ENCODE measurements around the gene THSD4. TPM values are rescaled to one million over a fixed set of nuclear protein-coding genes. Genes with fewer than 3 reads are reported as not detected.

THSD4 gene
- polyA plus RNA-seq, 1 donor (not counting 4 experiments of a cell fraction or from before 2014, with no cell fraction given): 24.5 TPM

DNA sequence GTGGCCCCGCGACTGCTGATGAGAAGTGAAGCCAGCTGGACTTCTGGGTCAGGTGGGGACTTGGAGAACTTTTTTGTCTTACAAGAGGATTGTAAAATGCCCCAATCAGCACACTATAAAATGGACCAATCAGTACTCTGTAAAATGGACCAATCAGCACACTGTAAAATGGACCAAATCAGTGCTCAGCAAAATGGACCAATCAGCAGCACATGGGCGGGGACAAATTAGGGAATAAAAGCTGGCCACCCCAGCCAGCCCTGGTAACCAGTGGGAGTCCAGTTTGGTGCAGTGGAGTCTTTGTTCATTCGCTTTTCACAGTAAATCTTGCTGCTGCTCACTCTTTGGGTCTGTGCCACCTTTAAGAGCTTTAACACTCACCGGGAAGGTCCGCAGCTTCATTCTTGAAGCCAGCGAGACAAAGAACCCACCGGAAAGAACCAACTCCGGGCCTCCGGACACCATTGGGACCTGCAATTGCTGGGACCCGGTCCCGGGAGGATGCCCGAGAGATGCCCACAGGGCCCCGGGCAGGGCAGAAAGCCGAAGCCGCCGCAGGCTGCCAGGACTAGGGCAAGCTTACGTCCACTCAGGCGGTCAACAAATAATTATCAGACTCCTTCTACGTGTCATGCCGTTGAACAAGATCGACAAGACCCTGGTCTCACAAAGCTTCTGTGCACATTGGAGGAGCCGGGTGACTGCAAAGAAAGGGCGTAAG is 686.8 kb downstream of the THSD4 start:
- Histone ChIP-seq H3K9me1 (ENCODE audit: control insufficient read depth, extremely low read depth, insufficient read depth, low read length) (no peaks in the 10 kb centered on the region), H2AFZ (ENCODE audit: control insufficient read depth, low read length) (no peak overlapping the region), H3K27ac (ENCODE audit: control insufficient read depth, insufficient read depth, low read length) (no peak overlapping the region), H3K4me3 (ENCODE audit: control insufficient read depth in 2 of 3, extremely low read depth in 1 of 3, insufficient read depth in 2 of 3, low read depth in 1 of 3, low read length in 3 of 3) (no peak overlapping the region), H3K9ac (ENCODE audit: control insufficient read depth, extremely low read depth, insufficient read depth, low read length) (no peak overlapping the region), H4K20me1 (ENCODE audit: control insufficient read depth, extremely low read depth, insufficient read depth, low read length) (no peaks in the 10 kb centered on the region), H3K27me3 (ENCODE audit: control insufficient read depth, extremely low read depth, insufficient read depth, low read length) (no peaks in the 10 kb centered on the region), H3K9me3 (ENCODE audit: control insufficient read depth, low read depth, low read length) (no peaks in the 10 kb centered on the region), H3K4me1 (ENCODE audit: control insufficient read depth, extremely low read depth, insufficient read depth, low read length) (peaks cover 7% of the 10 kb centered on the region), H3K79me2 (ENCODE audit: control insufficient read depth, insufficient read depth, low read length) (no peaks in the 10 kb centered on the region), H3K36me3 (ENCODE audit: control insufficient read depth in 2 of 2, extremely low read depth in 1 of 2, insufficient read depth in 2 of 2, low read length in 2 of 2) (no peaks in the 10 kb centered on the region), H3K4me2 (ENCODE audit: control insufficient read depth, extremely low read depth, insufficient read depth, low read depth, low read length) (no peak overlapping the region)
- FAIRE-seq (no peak), DNase-seq (ENCODE audit: low read depth, low spot score) (no peak)
- dilution Hi-C loops (cut with MboI; ENCODE audit: extremely low pct_ligation_motif_present, low sequenced_read_pairs): no loop called here
- no peak for TF ChIP-seq CTCF (optimal IDR thresholded peaks at IDR 0.05 in 1 of 3, IDR thresholded peaks at IDR 0.05 in 1 of 3, conservative IDR thresholded peaks at IDR 0.05 in 1 of 3; ENCODE audit: extremely low read depth in 1 of 3, insufficient read depth in 2 of 3, low read length in 3 of 3)
- no peak for TF ChIP-seq EZH2 (IDR thresholded peaks at IDR 0.05; ENCODE audit: low read length)

DNA sequence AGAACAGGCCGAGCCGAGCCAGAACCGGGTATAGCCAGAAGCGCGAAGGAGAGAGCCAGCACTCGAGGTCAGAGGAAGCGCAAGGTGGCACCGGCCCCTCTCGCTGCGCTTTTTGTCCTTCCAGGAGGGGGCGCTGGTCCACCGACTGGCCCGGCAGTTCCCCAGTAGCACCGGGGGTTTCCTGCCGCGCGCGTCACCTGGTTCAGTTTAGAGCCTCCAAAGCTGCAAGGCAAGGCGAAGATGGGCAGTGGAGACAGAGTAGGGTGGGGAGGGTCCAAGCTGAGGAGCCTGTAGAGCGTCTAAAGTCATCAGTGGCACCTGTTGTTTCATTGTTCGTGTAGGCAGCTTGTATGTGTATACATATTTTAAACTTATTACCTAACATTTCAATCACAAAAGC is 687.5 kb downstream of the THSD4 start:
- Histone ChIP-seq H3K27me3 (ENCODE audit: control insufficient read depth, extremely low read depth, insufficient read depth, low read length) (no peaks in the 10 kb centered on the region), H2AFZ (ENCODE audit: control insufficient read depth, low read length) (no peak overlapping the region), H4K20me1 (ENCODE audit: control insufficient read depth, extremely low read depth, insufficient read depth, low read length) (no peaks in the 10 kb centered on the region), H3K4me1 (ENCODE audit: control insufficient read depth, extremely low read depth, insufficient read depth, low read length) (peaks cover 10% of the 10 kb centered on the region), H3K9me3 (ENCODE audit: control insufficient read depth, low read depth, low read length) (no peaks in the 10 kb centered on the region), H3K27ac (ENCODE audit: control insufficient read depth, insufficient read depth, low read length) (no peak overlapping the region), H3K36me3 (ENCODE audit: control insufficient read depth in 2 of 2, extremely low read depth in 1 of 2, insufficient read depth in 2 of 2, low read length in 2 of 2) (no peaks in the 10 kb centered on the region), H3K9ac (ENCODE audit: control insufficient read depth, extremely low read depth, insufficient read depth, low read length) (no peak overlapping the region), H3K9me1 (ENCODE audit: control insufficient read depth, extremely low read depth, insufficient read depth, low read length) (no peaks in the 10 kb centered on the region), H3K79me2 (ENCODE audit: control insufficient read depth, insufficient read depth, low read length) (no peaks in the 10 kb centered on the region), H3K4me3 (ENCODE audit: control insufficient read depth in 2 of 3, extremely low read depth in 1 of 3, insufficient read depth in 2 of 3, low read depth in 1 of 3, low read length in 3 of 3) (no peak overlapping the region), H3K4me2 (ENCODE audit: control insufficient read depth, extremely low read depth, insufficient read depth, low read depth, low read length) (no peak overlapping the region)
- dilution Hi-C loops (cut with MboI; ENCODE audit: extremely low pct_ligation_motif_present, low sequenced_read_pairs): no loop called here
- no peak for DNase-seq (ENCODE audit: low read depth, low spot score)
- TF ChIP-seq CTCF (optimal IDR thresholded peaks at IDR 0.05 in 1 of 3, IDR thresholded peaks at IDR 0.05 in 1 of 3, conservative IDR thresholded peaks at IDR 0.05 in 1 of 3; ENCODE audit: extremely low read depth in 1 of 3, insufficient read depth in 2 of 3, low read length in 3 of 3) (peak; percentile 26 to 42 (median 34)), EZH2 (IDR thresholded peaks at IDR 0.05; ENCODE audit: low read length) (no peak)
- no peak for FAIRE-seq
